GM08714 (cell line): ENCODE data around the gene MYH14.

Experiments
- H3K4me3 ChIP-seq: fragments of 200-500 bp; sonication (Bioruptor generic); 2 replicates; pipeline ENCODE4 v1.5.1; 2014; ENCODE audit warnings: mild to moderate bottlenecking, low read length, inconsistent platforms
- ZNF274 ChIP-seq: IDR thresholded peaks from 2 replicates; pipeline ENCODE4 v1.6.1; 2012; ENCODE audit warnings: mild to moderate bottlenecking, low read depth, low read length

MYH14 gene

DNA sequence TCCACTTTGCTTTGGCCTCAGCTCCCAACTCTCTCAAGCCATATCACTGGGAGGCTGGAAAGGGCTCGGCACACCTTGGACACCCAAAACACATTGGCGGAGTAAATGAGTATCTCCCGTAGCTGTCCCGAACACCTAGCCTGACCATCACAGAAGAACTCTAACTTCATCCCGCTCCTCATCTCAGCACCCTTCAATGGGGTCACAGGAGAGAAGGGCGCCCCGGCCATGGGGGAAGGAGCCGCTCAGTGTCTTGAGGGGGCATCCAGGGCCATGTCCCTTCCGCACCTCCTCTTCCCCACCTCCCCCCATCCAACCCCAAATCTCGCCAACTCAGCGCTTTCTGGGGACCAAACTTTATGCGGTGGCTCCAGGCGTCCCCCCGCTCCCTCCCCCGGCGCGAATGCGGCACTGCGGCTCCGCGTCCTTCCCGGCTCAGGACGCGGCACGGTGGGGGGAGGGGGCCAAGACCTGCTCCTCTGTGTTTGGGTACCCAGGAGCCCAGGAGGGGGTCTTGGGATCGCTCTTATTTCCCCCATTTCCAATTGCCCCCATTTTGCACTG is 122.8 kb downstream of the MYH14 start:
- H3K4me3 ChIP-seq, result no peak overlapping the region
- no peak for TF ChIP-seq ZNF274

DNA sequence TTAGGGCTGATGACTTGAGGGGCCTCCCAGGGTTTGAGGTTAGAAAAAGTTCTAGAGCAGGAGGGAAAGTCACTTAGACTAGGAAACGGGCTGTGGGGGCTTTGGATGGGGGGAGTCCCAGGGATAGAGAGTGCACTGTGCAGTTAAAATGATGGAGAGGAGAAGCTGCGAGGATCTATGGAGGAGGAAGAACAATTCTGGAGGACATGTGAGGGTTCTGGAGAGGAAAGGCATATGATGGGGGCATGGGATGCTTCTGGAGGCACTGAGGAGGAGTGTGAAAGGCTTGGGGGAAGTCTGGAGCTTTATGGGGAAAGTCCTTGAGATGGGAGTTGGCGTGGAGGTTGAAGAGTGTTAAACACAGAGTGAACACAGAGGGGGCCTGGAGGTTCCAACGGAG is 123.6 kb downstream of the MYH14 start:
- no peak for TF ChIP-seq ZNF274
- H3K4me3 ChIP-seq, result no peak overlapping the region

DNA sequence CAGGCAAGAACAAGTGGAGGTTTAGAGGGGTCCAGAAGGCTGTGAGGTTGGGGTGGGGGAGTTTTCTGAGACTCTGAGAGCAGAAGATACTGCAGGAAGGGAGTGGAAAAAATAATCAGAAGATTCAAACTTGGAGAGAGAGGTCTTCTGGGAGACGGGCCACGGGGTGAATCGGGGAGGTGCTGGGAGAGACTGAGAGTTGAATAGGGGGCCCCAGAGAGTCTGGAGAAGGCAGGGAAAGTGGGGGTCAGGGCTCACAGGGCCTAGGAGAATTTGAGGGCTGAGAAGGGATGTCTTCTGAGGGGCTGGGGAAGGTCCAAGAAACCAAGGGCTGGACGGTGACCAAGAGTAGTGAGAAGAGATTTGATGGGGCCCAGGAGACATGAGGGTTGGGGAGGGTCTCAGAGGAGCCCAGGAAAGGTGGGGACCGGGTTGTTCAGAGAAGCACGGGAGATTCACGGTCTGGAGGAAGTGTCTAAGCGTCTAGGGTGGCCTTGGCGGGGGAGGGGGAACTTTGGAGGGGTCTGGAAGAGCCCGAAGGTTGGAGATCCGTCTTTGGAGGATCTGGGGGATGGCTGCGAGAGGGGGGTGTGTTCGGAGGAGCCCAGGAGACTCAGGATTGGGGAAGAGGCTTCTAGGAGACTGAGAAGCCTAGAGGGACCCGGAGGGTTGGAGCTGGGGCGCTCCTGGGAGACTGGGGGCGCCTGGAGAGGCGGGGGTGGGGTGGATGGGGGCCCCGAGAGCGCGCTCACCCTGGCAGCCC is 124.2 kb downstream of the MYH14 start:
- TF ChIP-seq ZNF274, result no peak

DNA sequence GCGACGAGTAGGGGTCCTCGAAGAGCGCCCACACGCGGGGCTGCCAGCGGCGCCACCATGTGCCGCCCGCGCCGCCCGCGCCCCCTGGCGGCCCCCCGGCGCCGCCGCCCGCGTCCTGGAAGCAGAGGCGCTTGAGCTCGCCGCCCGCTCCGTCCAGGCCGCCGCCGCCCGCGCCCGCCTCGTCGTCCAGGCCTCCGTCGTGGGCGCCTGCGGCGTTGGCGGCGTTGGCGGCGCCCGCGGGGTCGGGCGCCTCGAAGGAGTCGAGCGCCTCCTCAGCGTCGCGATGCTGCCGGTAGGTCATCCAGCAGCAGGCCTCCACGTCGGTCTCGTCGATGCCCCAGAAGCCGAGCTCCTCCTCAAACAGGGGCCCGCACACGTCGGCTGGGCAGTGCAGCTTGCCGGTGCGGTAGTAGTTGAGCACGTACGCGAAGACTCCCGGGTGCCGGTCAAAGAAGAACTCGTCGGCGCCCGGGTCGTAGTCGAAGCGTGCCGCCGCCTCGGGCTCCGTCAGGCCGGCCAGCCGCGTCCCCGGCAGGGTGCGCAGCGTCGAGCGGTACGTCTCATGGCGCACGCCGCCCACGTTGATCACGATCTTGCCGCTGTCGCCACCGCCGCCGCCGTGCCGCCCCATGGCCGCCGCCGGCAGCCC is 124.9 kb downstream of the MYH14 start:
- H3K4me3 ChIP-seq, result no peak overlapping the region; the same call in 1 of the 2 replicates
- no peak for TF ChIP-seq ZNF274

More for the DNA sequence above, 124.2 kb downstream of the MYH14 start:
- no peak overlapping the region for H3K4me3 ChIP-seq

DNA sequence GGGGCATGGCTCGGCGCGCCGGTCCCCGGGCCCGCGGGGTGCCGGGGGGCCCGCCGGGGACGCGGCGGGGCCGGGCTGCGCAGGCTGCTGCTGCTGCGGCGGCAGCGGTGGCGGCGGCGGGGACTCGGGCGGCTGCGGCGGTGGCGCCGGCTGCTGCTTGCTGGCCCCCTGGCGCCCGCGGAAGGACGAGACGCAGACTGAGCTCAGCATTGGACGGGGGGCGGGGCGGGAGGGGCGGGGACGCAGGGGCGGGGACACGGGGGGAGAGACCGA is 125.4 kb downstream of the MYH14 start:
- TF ChIP-seq ZNF274, result no peak
- no peak overlapping the region for H3K4me3 ChIP-seq

DNA sequence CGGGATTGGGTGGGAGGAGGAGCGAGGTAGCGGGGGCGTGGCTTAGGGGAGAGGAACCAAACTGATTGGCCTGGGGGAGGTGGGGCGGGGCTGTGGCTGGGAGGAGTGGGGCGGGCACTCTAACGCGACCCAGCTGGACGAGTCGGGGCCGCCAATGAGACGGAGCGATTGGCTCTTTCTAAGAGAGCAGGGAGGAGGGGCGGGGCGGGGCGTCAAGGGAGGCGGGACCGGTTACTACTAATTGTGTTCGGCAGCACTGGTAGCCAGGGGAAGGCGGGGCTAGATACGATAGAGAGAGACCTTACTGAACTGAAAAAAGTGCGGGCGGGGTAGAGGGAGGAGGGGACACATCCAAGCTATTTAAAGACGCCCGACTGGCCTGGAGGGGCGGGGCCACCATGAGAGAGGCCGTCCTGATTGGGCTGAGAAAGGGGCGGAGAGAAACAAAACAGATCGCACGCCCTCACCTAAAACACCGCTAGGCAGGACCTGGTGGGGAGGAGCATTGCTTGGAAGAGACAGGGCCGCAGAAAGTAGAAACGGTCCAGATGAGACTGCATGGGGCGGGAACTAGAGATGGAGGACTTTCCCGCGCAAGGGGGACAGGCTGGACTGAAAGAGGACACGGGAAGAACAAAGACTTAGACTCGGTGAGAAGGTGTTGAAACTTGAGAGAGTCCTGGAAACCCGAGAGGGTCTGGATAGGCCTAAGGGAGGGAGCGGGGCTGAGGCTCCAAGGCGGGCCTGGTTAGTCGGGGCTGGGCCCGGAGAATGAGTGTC is 125.9 kb downstream of the MYH14 start, which contains the start of gene KCNC3:
TSS of gene KCNC3 (minus strand) at position 232 of the 780 bp plus-strand sequence. CDS start 295 bp downstream, outside the sequence.
- peak within 1 kb of the TSS; percentile 57; the same call in 1 of the 2 replicates for H3K4me3 ChIP-seq
- no peak for TF ChIP-seq ZNF274

DNA sequence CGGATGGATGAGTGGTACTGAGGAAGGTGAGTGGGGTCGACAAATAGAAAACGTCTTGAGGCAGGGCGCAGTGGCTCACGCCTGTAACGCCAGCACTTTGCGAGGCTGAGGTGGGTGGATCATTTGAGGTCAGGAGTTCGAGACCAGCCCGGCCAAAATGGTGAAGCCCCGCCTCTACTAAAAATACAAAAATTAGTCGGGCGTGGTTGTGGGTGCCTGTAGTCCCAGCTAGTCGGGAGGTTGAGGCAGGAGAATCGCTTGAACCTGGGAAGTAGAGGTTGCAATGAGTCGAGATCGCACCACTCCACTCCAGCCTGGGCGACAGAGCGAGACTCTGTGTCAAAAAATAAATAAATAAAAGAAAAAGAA is 126.5 kb downstream of the MYH14 start:
- H3K4me3 ChIP-seq, result peak overlapping the region; percentile 57; the same call in 1 of the 2 replicates

DNA sequence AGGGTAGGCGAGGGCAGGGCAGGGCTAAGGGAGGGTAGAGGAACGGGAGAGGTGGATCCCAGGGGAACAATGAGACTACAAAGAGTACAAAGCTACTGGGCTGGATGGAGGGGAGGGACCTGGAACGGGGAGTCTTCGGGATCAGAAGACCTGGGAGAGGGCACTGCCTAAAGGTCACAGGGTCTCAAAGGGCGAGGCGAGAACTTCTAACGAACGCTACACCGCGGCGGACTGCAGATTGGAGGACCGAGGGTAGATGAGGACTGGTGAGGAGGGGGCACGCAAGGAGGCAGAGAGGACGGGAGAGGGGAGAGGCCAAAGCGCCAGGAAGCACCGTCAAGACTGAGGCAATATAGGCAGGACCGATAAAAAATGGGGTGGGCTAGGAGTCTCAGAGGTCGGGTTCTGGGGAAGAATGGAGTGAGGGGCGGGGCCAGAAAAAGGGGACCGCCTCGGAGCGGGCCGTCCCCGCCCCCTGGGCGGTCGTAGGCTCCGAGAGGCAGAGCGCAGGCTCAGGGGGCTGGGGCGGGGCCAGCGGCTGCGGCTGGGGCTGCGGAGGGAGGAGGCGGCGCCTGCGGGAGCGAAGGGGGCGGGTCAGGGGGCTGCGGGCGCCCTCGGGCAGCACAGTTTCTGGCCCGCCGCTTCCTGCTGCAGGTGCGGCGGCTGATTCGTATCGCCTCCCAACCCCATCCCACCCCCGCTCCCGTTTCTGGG is 127.1 kb downstream of the MYH14 start:
- TF ChIP-seq ZNF274, result no peak

DNA sequence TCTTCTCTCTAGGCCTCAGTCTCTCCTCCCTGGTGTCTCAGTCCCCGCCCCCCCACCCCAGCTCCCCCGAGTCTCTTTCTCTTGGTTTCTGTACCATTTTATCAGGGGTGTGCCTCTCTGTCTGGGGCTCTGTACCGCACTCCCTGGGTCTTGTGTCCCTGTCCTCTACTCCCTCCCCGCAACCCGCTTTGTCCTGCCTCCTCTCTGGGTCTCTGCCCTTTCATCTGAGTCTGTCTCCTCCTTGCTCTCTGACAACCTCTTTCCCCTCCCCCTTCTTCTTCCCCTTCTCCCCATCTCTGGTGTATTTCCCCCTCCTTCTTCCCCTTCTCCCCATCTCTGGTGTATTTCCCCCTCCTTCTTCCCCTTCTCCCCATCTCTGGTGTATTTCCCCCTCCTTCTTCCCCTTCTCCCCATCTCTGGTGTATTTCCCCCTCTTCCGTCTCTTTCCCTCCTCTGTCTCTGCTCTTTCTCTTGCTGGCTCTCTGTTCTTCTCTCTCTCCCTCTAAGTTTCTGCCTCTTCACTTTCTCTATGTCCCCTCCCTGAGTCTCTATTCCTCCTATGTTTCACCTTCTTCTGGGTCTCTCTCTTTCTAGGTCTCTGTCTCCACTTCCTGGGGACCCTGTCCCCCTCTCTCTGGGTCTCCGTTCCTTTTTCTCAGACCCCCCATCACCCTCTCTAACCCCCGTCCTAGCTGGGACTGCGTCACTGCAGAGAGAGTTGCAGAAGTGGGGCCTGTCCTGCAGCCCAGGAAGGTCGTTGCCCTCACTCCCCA is 128.0 kb downstream of the MYH14 start:
- TF ChIP-seq ZNF274, result no peak
- H3K4me3 ChIP-seq, result peak overlapping the region; percentile 40; the same call in 1 of the 2 replicates

More for the DNA sequence above, 127.1 kb downstream of the MYH14 start:
- H3K4me3 ChIP-seq, result peak overlapping the region; percentile 57; the same call in 1 of the 2 replicates

DNA sequence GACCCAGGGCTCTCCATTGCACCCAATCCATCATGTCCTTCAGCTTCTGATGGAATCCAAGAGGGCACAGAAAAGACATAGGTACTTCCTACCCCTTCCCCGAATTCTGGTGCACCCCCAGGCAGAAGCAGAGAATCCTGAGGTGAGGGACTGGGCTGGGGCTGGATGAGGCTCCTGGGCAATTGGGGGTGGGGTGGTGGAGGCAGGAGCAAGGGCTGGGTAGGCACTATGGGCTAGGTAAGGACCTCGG is 128.5 kb downstream of the MYH14 start:
- TF ChIP-seq ZNF274, result no peak
- peak overlapping the region; percentile 40; the same call in 1 of the 2 replicates for H3K4me3 ChIP-seq

DNA sequence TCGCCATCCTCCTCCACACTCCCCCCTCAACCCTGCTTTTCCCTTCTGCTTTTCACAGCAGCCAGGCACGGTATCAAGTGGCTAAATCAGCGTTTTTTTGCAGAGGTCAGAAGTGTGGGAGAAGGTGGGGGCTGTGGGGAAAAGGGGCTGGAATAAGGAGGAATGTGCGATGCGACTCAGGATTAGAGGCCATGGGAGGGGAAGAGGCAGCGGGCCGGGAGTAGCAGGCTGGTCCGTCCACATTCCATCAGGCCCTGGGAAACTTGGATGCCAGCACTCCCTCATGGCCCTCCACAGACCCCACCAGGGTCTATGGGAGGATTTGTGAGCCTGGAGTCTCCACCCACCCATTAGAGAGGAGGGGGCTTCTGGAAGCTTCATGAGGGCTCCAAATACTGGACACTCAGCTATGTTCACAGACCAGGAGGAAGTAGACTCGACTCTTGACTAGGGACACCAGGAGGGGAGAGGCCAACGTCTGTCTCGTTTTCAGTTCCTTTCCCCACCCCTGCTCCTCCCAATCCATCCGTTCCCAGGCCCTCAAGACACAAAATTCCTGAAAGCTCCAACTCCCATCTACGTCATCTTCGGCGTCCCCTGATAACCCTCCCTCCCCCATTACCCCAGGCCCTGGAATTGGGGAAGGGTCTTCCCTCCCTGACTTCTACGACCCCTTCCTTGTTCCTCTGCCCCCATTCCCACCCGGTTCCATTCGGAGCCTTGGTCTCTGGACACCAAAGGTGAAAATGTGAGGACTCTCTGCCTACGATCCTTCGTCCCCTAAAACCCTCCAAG is 129.0 kb downstream of the MYH14 start:
- no peak for TF ChIP-seq ZNF274
- H3K4me3 ChIP-seq, result peak overlapping the region; percentile 40; the same call in 1 of the 2 replicates

DNA sequence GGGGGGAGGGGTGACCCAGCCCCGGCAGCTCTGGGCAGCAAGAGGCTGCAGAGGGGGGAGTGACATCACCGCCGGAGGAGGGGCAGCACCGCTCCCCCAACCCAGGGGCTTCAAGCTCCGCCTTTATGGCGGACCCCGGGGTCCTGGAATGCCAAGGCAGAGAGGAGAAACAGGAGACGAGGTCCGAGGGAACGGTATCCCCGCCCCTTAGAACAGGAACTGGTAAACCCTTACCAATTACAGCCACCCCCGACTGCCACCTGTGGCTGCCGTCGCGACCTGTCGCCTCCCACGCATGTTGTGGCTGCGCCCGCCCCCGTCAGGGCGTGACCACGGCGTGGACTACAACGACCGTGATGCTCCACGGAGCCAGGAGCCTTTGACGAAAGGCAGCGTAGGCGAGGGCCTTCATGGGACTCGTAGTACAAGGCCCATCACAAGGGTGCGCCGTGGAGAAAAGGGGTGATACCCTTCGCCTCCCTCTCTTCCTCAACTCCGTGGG is 129.9 kb downstream of the MYH14 start:
- H3K4me3 ChIP-seq, result peak overlapping the region; percentile 40; the same call in 1 of the 2 replicates
- no peak for TF ChIP-seq ZNF274
